HEK293 (cell line): ENCODE measurements around the gene RGS11.

ENCODE experiments used
- CTCF ChIP-seq: fragments of 450-650 bp; formaldehyde crosslinking; IDR thresholded peaks from 2 replicates; pipeline ENCODE4 v1.5.1; 2016; ENCODE audit warnings: missing biosample characterization, missing genetic modification characterization
- OSR2 ChIP-seq: fragments of 450-650 bp; formaldehyde crosslinking; IDR thresholded peaks from 2 replicates; pipeline ENCODE4 v1.5.1; 2016; ENCODE audit warnings: missing biosample characterization, missing genetic modification characterization
- PRDM1 ChIP-seq: fragments of 450-650 bp; formaldehyde crosslinking; IDR thresholded peaks from 2 replicates; pipeline ENCODE4; 2016; ENCODE audit warnings: missing biosample characterization, missing genetic modification characterization
- ZBTB1 ChIP-seq: fragments of 450-650 bp; formaldehyde crosslinking; IDR thresholded peaks from 2 replicates; pipeline ENCODE4 v1.5.1; 2016; ENCODE audit warnings: missing biosample characterization, missing genetic modification characterization
- ZNF311 ChIP-seq: fragments of 450-650 bp; formaldehyde crosslinking; IDR thresholded peaks from 2 replicates; pipeline ENCODE4 v1.5.1; 2017; ENCODE audit warnings: missing biosample characterization, missing genetic modification characterization, borderline replicate concordance
- ZNF391 ChIP-seq: fragments of 450-650 bp; formaldehyde crosslinking; IDR thresholded peaks from 2 replicates; pipeline ENCODE4 v1.5.1; 2016; ENCODE audit warnings: low read depth, missing biosample characterization, missing genetic modification characterization, borderline replicate concordance
- TF ChIP-seq, protein P1 (sequence below): sonication (generic); formaldehyde crosslinking; IDR thresholded peaks from 2 replicates; pipeline ENCODE4 v1.8.1; 2022; ENCODE audit warnings: mild to moderate bottlenecking, moderate library complexity, missing genetic modification reagents

GRCh38 chr16:284204-285120 lies 8.7 kb upstream of the RGS11 start:
- TF ChIP-seq, protein P1, sequence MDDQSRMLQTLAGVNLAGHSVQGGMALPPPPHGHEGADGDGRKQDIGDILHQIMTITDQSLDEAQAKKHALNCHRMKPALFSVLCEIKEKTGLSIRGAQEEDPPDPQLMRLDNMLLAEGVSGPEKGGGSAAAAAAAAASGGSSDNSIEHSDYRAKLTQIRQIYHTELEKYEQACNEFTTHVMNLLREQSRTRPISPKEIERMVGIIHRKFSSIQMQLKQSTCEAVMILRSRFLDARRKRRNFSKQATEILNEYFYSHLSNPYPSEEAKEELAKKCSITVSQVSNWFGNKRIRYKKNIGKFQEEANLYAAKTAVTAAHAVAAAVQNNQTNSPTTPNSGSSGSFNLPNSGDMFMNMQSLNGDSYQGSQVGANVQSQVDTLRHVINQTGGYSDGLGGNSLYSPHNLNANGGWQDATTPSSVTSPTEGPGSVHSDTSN (CRISPR knock-in tag) = no peak
- TF ChIP-seq ZBTB1 (tag by site-specific recombination) (no peak), CTCF (tag by site-specific recombination) (no peak), OSR2 (tag by site-specific recombination) (no peak), PRDM1 (tag by site-specific recombination) (no peak), ZNF391 (no peak), ZNF311 (no peak)
